MCF 10A (cell line): ENCODE measurements around the gene RRN3. TPM values are rescaled to one million over a fixed set of nuclear protein-coding genes. Genes with fewer than 3 reads are reported as not detected.
"Not testable (repeated sequence)": the region's sequence is repeated elsewhere in the genome, so short reads cannot be mapped to it uniquely, and the experiment has no call there.

Source experiments
- BruUV-seq: library from RNA; stranded (reverse); fragments of 400-500 nt; replicated peaks from 2 replicates; lab custom pipeline; 2021; lab: Mats Ljungman, UMichigan
- CTCF ChIA-PET: fragments of 300-600 bp; sonication (Branson Sonifier 250); formaldehyde crosslinking; extraction: SDS; loops from one replicate; lab custom pipeline; 2021; ENCODE audit warnings: antibody characterized with exemption, inconsistent platforms; lab: Yijun Ruan, JAX
- POLR2A ChIA-PET: fragments of 300-600, 350-650 bp; sonication (Branson Sonifier 250); formaldehyde crosslinking; extraction: SDS; loops from one replicate; lab custom pipeline; 2020; ENCODE audit warnings: antibody characterized with exemption, inconsistent platforms; lab: Yijun Ruan, JAX
- DNase-seq: peaks from one replicate; pipeline ENCODE4 v3.0.0-alpha.2; 2018; ENCODE audit not compliant: unreplicated experiment
- H3K27ac Mint-ChIP-seq: one replicate; pipeline ENCODE4 v1.8.0; 2022; ENCODE audit warnings: mild to moderate bottlenecking, low read depth, mixed read lengths; ENCODE audit not compliant: unreplicated experiment
- H3K27me3 Mint-ChIP-seq: one replicate; pipeline ENCODE4 v1.8.0; 2022; ENCODE audit warnings: mixed read lengths; ENCODE audit not compliant: insufficient read depth, unreplicated experiment
- H3K36me3 Mint-ChIP-seq: one replicate; pipeline ENCODE4 v1.8.0; 2022; ENCODE audit warnings: mild to moderate bottlenecking, moderate library complexity, mixed read lengths; ENCODE audit not compliant: insufficient read depth, unreplicated experiment
- H3K4me1 Mint-ChIP-seq: one replicate; pipeline ENCODE4 v1.8.0; 2022; ENCODE audit warnings: mixed read lengths; ENCODE audit not compliant: insufficient read depth, unreplicated experiment
- H3K4me3 Mint-ChIP-seq: one replicate; pipeline ENCODE4 v1.8.0; 2022; ENCODE audit warnings: mild to moderate bottlenecking, moderate library complexity, mixed read lengths; ENCODE audit not compliant: unreplicated experiment
- H3K9me3 Mint-ChIP-seq: one replicate; pipeline ENCODE4 v1.8.0; 2022; ENCODE audit warnings: mixed read lengths; ENCODE audit not compliant: unreplicated experiment
- CTCF ChIP-seq: fragments of 200-600 bp; IDR thresholded peaks from one replicate; pipeline ENCODE4 v1.8.0; 2022; ENCODE audit warnings: antibody characterized with exemption, mild to moderate bottlenecking; ENCODE audit not compliant: unreplicated experiment
- intact Hi-C: fragments of 100-400 bp; cut with micrococcal nuclease; formaldehyde crosslinking; loops from 2 replicates; pipeline ENCODE4 v1.14.1; 2022
- total RNA-seq: library from RNA; stranded (reverse); gene quantifications from 2 replicates; pipeline ENCODE4 v1.2.3, GENCODE V29; 2022

The RRN3 gene
- total RNA-seq, 1 experiment from 2014 or later, result 38.8 TPM

DNA sequence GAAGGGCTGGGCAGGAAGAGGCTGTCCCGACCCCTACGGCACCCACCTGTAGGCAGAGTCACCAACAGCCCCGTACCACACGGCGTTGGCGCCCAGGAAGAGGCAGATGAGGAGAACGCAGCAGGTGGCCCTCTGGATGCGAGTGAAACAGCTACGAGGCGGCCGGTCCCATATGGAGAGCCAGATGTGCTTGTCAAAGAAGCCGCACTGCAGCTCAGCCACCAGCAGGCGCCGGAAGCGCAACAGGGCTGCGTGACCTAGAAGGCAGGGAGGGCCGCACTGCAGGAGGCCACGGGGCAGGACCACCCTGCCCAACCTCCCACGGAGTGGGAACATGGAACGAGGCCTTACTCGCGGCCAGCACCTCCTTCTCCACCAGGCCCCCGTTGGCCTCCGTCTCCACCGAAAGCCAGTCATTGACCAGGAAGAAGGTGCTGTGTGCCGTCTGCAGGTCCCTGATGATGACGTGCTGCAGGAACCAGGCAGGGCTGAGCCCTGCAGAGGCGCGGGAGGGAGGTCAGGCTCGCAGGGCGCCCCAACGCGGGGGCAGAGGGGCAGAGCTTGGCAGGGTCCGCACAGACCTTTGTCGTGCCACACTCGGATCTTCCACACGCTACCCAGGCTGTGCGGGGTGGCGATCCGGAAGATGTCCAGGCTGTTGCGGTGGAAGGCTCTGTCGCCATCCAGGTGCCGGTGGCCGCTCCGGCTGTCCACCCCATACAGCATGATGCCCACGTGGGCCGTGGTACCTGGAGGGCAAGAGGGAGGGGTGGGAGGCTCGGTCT lies 33.8 kb upstream of the RRN3 start:
- H3K4me1 Mint-ChIP-seq, POLR2A ChIA-PET, H3K27ac Mint-ChIP-seq, BruUV-seq, DNase-seq, H3K27me3 Mint-ChIP-seq, H3K4me3 Mint-ChIP-seq, H3K9me3 Mint-ChIP-seq, intact Hi-C loops, CTCF ChIA-PET: not testable (repeated sequence)
- peaks cover 13% of the 10 kb centered on the region for H3K36me3 Mint-ChIP-seq

GRCh38 chr16:15100372-15100987 lies 6.4 kb upstream of the RRN3 start:
- H3K36me3 Mint-ChIP-seq, H3K9me3 Mint-ChIP-seq, H3K27ac Mint-ChIP-seq, H3K4me1 Mint-ChIP-seq, POLR2A ChIA-PET, BruUV-seq, CTCF ChIA-PET, H3K27me3 Mint-ChIP-seq, intact Hi-C loops, DNase-seq, H3K4me3 Mint-ChIP-seq: not testable (repeated sequence)

- H3K4me1 Mint-ChIP-seq, H3K27ac Mint-ChIP-seq, BruUV-seq, DNase-seq, CTCF ChIA-PET, intact Hi-C loops, POLR2A ChIA-PET, H3K27me3 Mint-ChIP-seq, H3K36me3 Mint-ChIP-seq, H3K9me3 Mint-ChIP-seq, H3K4me3 Mint-ChIP-seq: not testable (repeated sequence)
These were observed 5.4 kb upstream of the RRN3 start for GRCh38 chr16:15099366-15099909.

DNA sequence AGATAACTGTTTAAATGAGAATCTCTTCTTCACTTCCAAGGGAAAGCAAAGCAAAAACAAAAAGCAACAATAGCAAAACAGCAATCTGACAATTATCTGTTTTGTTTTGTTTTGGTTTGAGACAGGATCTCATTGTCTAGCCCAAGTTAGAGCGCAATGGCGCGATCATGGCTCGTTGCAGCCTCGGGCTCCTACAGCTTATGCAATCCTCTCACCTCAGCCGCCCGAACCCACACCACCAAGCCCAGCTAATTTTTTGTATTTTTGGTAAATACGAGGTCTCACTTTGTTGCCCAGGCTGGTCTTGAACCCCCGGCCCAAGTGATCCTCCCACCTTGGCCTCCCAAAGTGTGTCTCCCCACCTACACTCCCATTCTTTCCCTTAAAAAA lies 2.5 kb upstream of the RRN3 start:
- H3K4me3 Mint-ChIP-seq, BruUV-seq, POLR2A ChIA-PET: not testable (repeated sequence)

GRCh38 chr16:15093571-15093954 lies 509 bp downstream of the RRN3 start:
- H3K27me3 Mint-ChIP-seq, intact Hi-C loops, H3K9me3 Mint-ChIP-seq, DNase-seq: not testable (repeated sequence)
- POLR2A ChIA-PET, result interaction anchor here (0.9 to 2.0 kb wide), 8 partner anchors 9 to 550 kb away, joined by 3 to 9 read pairs (median 3); partner anchors contain the start of genes MARF1 and NTAN1
- CTCF ChIA-PET, result interaction anchor here (0.5 to 0.6 kb wide), 3 partner anchors 340 to 458 kb away, joined by 3 read pairs; no protein-coding TSS in a partner anchor
- Mint-ChIP-seq H3K36me3 (peaks cover 44% of the 10 kb centered on the region), H3K27ac (peak overlapping the region; percentile 98), H3K4me1 (peaks cover 12% of the 10 kb centered on the region), H3K4me3 (peak overlapping the region; percentile 98)
- BruUV-seq, result TSS peak; percentile 69

More for the DNA sequence above, 2.5 kb upstream of the RRN3 start:
- CTCF ChIA-PET, H3K9me3 Mint-ChIP-seq, H3K27ac Mint-ChIP-seq, H3K27me3 Mint-ChIP-seq, DNase-seq, intact Hi-C loops: not testable (repeated sequence)
- Mint-ChIP-seq H3K36me3 (peaks cover 14% of the 10 kb centered on the region), H3K4me1 (peaks cover 12% of the 10 kb centered on the region)

- H3K9me3 Mint-ChIP-seq, intact Hi-C loops: not testable (repeated sequence)
- CTCF ChIA-PET, result interaction anchor here (0.7 kb wide), 1 partner anchor 888 kb away, joined by 3 read pairs; no protein-coding TSS in a partner anchor
These were observed 3.3 kb downstream of the RRN3 start for GRCh38 chr16:15090663-15091269.

GRCh38 chr16:15082788-15083187 lies 11.3 kb downstream of the RRN3 start:
- BruUV-seq, H3K4me3 Mint-ChIP-seq, DNase-seq, H3K27ac Mint-ChIP-seq, H3K9me3 Mint-ChIP-seq, intact Hi-C loops, H3K27me3 Mint-ChIP-seq, H3K4me1 Mint-ChIP-seq: not testable (repeated sequence)
- CTCF ChIA-PET, result interaction anchor here (0.6 kb wide), 1 partner anchor 10 kb away, joined by 3 read pairs; no protein-coding TSS in a partner anchor
- H3K36me3 Mint-ChIP-seq, result peaks cover 84% of the 10 kb centered on the region
- POLR2A ChIA-PET, result interaction anchor here (0.6 kb wide), 1 partner anchor 22 kb away, joined by 4 read pairs; no protein-coding TSS in a partner anchor

More at GRCh38 chr16:15090663-15091269, 3.3 kb downstream of the RRN3 start:
- not testable (repeated sequence) for H3K27ac Mint-ChIP-seq, BruUV-seq, DNase-seq, H3K27me3 Mint-ChIP-seq, H3K4me3 Mint-ChIP-seq
- Mint-ChIP-seq H3K4me1 (peaks cover 12% of the 10 kb centered on the region), H3K36me3 (peaks cover 60% of the 10 kb centered on the region)
- POLR2A ChIA-PET, result interaction anchor here (0.5 kb wide), 1 partner anchor 49 kb away, joined by 5 read pairs; no protein-coding TSS in a partner anchor
- peak; percentile 8 for TF ChIP-seq CTCF
